Ovary (tissue), 3 donors: ENCODE measurements around the gene SCYGR3.

ENCODE experiments used
- EP300 ChIP-seq: sonication (generic); formaldehyde crosslinking; IDR thresholded peaks from one replicate; pipeline ENCODE4 v1.6.1; 2017; ENCODE audit warnings: antibody characterized with exemption
- POLR2A ChIP-seq: fragments of 450-650 bp; IDR thresholded peaks from one replicate; pipeline ENCODE4 v1.6.1; 2017; ENCODE audit warnings: antibody characterized with exemption, mild to moderate bottlenecking, moderate library complexity
- TF ChIP-seq, protein P1 (sequence below), 3 donors: fragments of 450-650 bp in 2 of 3; fragments of 200-600 bp in 1 of 3; IDR thresholded peaks; one replicate each; pipeline versions ENCODE4 v1.5.1 to v1.8.0; 2016 to 2022; ENCODE audit warnings: antibody characterized with exemption in 3 of 3, mild to moderate bottlenecking in 1 of 3
- donor health status: DM: no; HTN: no; CAD: no.

- TF ChIP-seq, protein P1, sequence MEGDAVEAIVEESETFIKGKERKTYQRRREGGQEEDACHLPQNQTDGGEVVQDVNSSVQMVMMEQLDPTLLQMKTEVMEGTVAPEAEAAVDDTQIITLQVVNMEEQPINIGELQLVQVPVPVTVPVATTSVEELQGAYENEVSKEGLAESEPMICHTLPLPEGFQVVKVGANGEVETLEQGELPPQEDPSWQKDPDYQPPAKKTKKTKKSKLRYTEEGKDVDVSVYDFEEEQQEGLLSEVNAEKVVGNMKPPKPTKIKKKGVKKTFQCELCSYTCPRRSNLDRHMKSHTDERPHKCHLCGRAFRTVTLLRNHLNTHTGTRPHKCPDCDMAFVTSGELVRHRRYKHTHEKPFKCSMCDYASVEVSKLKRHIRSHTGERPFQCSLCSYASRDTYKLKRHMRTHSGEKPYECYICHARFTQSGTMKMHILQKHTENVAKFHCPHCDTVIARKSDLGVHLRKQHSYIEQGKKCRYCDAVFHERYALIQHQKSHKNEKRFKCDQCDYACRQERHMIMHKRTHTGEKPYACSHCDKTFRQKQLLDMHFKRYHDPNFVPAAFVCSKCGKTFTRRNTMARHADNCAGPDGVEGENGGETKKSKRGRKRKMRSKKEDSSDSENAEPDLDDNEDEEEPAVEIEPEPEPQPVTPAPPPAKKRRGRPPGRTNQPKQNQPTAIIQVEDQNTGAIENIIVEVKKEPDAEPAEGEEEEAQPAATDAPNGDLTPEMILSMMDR (IDR thresholded peaks at IDR 0.05) = no peak
- TF ChIP-seq POLR2A (no peak), EP300 (no peak)
These were observed 17.6 kb downstream of the SCYGR3 start for GRCh38 chr2:227597036-227597435.
